HEK293 (cell line): Measurements from ENCODE around the gene NUB1.

Experiments used
- CTCF ChIP-seq: fragments of 450-650 bp; formaldehyde crosslinking; IDR thresholded peaks from 2 replicates; pipeline ENCODE4 v1.5.1; 2016; ENCODE audit warnings: missing biosample characterization, missing genetic modification characterization
- ZFP69B ChIP-seq: fragments of 450-650 bp; formaldehyde crosslinking; IDR thresholded peaks from 2 replicates; pipeline ENCODE4 v1.5.1; 2016; ENCODE audit warnings: missing biosample characterization, missing genetic modification characterization

DNA sequence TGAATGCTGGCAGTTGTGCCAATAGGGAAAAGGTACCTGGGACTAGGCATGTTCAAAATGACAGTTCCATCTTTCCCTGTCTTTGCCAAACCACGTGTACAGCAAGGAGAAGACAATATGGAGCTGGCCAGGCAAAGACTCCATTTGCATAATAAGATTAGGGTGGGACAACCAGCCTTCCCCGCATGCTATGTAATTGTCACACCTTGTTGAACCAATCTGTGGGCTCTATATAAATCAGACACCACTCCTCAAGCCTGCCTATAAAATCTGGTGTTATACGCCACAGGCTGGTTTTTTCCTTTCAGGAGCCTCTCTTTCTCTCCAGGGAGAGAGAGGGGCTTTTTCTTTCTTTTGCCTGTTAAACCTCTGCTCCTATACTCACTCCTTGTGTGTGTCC lies 11.0 kb upstream of the NUB1 start:
- no peak for TF ChIP-seq ZFP69B (tag by site-specific recombination)
- TF ChIP-seq CTCF, result no peak
